Activated CD4-positive, alpha-beta T cell treated with anti-CD3 and anti-CD28 coated beads, Interleukin-2, amount 50 U/mL, for 16 hours (primary cell): ENCODE data around the gene TSBP1.

Source experiments
- DNase-seq: peaks from one replicate; pipeline ENCODE4 v3.0.0-alpha.2; 2020

Gene TSBP1

GRCh38 chr6:32371803-32372202 is at the start of gene TSBP1:
TSS of gene TSBP1 (minus strand) at chr6:32371903. CDS start at chr6:32371706, 197 bp downstream.
- DNase-seq: no peak

GRCh38 chr6:32416036-32416435 is 44.3 kb upstream of the TSBP1 start:
- no peak for DNase-seq

- DNase-seq: peak; percentile 80
Measured at GRCh38 chr6:32415521-32416019, 43.9 kb upstream of the TSBP1 start.

GRCh38 chr6:32413427-32414047 is 41.8 kb upstream of the TSBP1 start:
- DNase-seq: peak; percentile 80

GRCh38 chr6:32411566-32412327 is 40.0 kb upstream of the TSBP1 start:
- no peak for DNase-seq

GRCh38 chr6:32410906-32411305 is 39.2 kb upstream of the TSBP1 start:
- no peak for DNase-seq

- no peak for DNase-seq
Measured at GRCh38 chr6:32406857-32407256, 35.2 kb upstream of the TSBP1 start, which contains the start of gene BTNL2. TSS of gene BTNL2 (minus strand) at chr6:32407181. CDS start at chr6:32407123, 58 bp downstream.

- no peak for DNase-seq
Measured at GRCh38 chr6:32406197-32406596, 34.5 kb upstream of the TSBP1 start.

- no peak for DNase-seq
Measured at GRCh38 chr6:32405656-32406055, 34.0 kb upstream of the TSBP1 start.

- no peak for DNase-seq
Measured at GRCh38 chr6:32402812-32403211, 31.1 kb upstream of the TSBP1 start.

GRCh38 chr6:32401284-32401963 is 29.7 kb upstream of the TSBP1 start:
- no peak for DNase-seq

GRCh38 chr6:32397252-32397920 is 25.7 kb upstream of the TSBP1 start:
- peak; percentile 52 for DNase-seq

GRCh38 chr6:32396028-32396427 is 24.3 kb upstream of the TSBP1 start:
- no peak for DNase-seq

GRCh38 chr6:32393665-32394420 is 22.1 kb upstream of the TSBP1 start:
- DNase-seq: no peak

GRCh38 chr6:32391505-32391904 is 19.8 kb upstream of the TSBP1 start:
- no peak for DNase-seq

GRCh38 chr6:32387589-32388340 is 16.1 kb upstream of the TSBP1 start:
- no peak for DNase-seq

GRCh38 chr6:32386040-32386439 is 14.3 kb upstream of the TSBP1 start:
- DNase-seq: no peak

GRCh38 chr6:32382757-32383420 is 11.2 kb upstream of the TSBP1 start:
- no peak for DNase-seq

- no peak for DNase-seq
Measured at GRCh38 chr6:32379545-32379944, 7.8 kb upstream of the TSBP1 start.

- no peak for DNase-seq
Measured at GRCh38 chr6:32375739-32376529, 4.2 kb upstream of the TSBP1 start.
